Neural progenitor cell (in vitro differentiated cells): ENCODE results near the gene ZNRF4.

Experiments
- EZH2 ChIP-seq: fragments of 200-600 bp; sonication (generic); IDR thresholded peaks from 2 replicates; pipeline ENCODE4 v1.6.1; 2017; ENCODE audit warnings: antibody characterized with exemption, mild to moderate bottlenecking, moderate library complexity
- TF ChIP-seq, protein P1 (sequence below): fragments of 200-600 bp; sonication (generic); IDR thresholded peaks from 2 replicates; pipeline ENCODE4 v1.5.1; 2017; ENCODE audit warnings: antibody characterized with exemption, mild to moderate bottlenecking

DNA sequence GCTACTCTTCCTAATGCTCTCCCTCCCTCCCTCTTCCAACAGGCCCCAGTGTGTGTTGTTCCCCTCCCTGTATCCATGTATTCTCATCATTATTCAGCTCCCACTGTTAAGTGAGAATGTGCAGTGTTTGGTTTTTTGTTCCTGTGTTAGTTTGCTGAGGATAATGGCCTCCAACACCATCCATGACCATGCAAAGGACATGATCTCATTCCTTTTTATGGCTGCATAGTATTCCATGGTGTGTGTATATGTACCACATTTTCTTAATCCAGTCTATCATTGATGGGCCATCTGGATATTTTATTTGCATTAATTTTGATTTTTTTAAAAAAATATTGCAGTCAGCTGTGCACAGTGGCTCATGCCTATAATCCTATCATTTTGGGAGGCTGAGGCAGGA lies 15.8 kb upstream of the ZNRF4 start:
- TF ChIP-seq, protein P1, sequence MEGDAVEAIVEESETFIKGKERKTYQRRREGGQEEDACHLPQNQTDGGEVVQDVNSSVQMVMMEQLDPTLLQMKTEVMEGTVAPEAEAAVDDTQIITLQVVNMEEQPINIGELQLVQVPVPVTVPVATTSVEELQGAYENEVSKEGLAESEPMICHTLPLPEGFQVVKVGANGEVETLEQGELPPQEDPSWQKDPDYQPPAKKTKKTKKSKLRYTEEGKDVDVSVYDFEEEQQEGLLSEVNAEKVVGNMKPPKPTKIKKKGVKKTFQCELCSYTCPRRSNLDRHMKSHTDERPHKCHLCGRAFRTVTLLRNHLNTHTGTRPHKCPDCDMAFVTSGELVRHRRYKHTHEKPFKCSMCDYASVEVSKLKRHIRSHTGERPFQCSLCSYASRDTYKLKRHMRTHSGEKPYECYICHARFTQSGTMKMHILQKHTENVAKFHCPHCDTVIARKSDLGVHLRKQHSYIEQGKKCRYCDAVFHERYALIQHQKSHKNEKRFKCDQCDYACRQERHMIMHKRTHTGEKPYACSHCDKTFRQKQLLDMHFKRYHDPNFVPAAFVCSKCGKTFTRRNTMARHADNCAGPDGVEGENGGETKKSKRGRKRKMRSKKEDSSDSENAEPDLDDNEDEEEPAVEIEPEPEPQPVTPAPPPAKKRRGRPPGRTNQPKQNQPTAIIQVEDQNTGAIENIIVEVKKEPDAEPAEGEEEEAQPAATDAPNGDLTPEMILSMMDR: no peak
- no peak for TF ChIP-seq EZH2
